Measurements from ENCODE around the gene HRH1.

Gene HRH1

DNA sequence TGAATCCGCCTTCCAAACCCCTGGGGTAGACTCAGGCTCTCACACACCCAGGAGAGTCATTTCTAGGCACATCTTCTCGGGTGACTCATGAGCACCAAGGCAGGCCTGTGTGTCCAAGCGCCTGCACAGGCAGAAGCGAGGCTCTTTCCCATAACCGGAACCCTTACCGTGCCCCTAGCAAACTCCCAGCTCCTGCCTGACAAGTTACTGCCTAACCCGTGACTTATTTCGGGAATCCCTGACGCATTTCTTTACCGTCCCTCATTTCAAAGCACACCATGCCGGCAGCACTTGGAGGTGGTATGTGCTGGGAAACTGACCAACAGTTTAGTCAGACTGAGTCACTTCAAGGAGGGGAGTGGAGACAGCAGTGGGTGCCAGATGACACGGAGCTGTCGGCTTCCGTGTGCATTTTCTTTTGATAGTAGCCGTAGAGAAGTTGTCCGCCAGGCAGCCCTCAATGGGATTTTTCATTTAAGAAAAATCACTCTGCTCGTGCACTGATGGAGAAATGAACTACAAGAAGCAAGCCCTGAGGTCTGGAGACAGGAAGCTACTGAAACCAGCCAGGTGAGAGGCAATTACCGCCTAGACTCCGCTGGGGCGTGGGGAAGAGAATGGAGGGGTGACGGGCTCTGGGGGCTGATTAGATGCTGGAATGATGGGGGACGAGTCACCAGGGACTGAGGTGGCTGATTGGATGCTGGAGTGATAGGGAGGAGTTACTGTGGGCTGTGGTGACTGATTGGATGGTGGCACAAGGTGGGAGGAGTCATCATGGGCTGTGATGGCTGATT lies 17.3 kb upstream of the HRH1 start:
- peaks cover 0 to 7% (median 0%) of the 10 kb centered on the region in 11 experiments; a peak in 2 of 22 replicates for H3K9me3 ChIP-seq (replicated peaks in 1 of 11)
- no peaks in the 10 kb centered on the region for H3K36me3 ChIP-seq
- no peak overlapping the region for H3K4me2 ChIP-seq
- H3K4me1 ChIP-seq = peaks cover 39 to 54% (median 45%) of the 10 kb centered on the region in 10 experiments
- no peak overlapping the region for H3K9ac ChIP-seq
- no peaks in the 10 kb centered on the region for H4K20me1 ChIP-seq
- H3K4me3 ChIP-seq = no peak overlapping the region
- no peak for TF ChIP-seq Cebpa-rat (IDR thresholded peaks at IDR 0.05)
- no peaks in the 10 kb centered on the region for H3K27me3 ChIP-seq
- no peak overlapping the region for H3K27ac ChIP-seq

DNA sequence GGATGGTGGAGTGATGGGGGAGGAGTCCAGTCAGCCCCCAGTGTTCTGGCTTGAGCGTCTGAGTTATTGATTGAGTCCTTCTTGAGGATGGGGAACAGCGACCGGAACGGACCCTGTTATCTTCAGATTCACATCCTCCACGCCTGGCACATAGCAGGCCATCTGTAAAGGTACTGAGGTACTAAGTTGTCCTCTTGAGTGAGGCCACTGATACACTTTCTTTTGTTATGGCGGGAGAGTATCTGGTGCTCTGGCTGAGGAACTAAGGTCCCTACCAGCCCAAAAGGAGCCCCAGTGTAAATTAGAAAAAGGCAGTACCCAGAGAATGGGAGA lies 16.7 kb upstream of the HRH1 start:
- peaks cover 0 to 7% (median 0%) of the 10 kb centered on the region in 11 experiments; a peak in 2 of 22 replicates for H3K9me3 ChIP-seq (replicated peaks in 1 of 11)
- H3K9ac ChIP-seq = no peak overlapping the region
- no peak overlapping the region for H3K4me3 ChIP-seq
- TF ChIP-seq Cebpa-rat (IDR thresholded peaks at IDR 0.05) = no peak
- H3K4me2 ChIP-seq = no peak overlapping the region
- no peaks in the 10 kb centered on the region for H3K36me3 ChIP-seq
- H3K27me3 ChIP-seq = no peaks in the 10 kb centered on the region
- H3K27ac ChIP-seq = no peak overlapping the region
- H3K4me1 ChIP-seq = peaks cover 34 to 49% (median 42%) of the 10 kb centered on the region in 10 experiments
- H4K20me1 ChIP-seq = no peaks in the 10 kb centered on the region

DNA sequence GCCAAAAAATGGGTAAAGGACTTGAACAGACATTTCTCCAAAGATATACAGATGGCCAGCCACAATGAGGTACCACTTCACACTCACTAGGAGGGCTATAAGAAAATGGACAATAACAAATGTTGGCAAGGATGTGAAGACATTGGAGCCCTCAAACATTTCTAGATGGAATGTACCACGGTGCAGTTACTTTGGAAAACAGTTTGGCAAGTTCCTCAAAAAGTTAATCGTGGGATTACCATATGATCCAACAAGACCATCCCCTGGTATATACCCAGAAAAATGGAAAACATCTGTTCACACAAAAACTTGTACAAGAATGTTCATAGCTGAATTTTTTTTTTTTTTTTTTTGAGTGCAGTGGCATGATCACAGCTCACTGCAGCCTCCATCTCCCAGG lies 15.9 kb upstream of the HRH1 start:
- H3K4me2 ChIP-seq = no peak overlapping the region
- H3K36me3 ChIP-seq = no peaks in the 10 kb centered on the region
- no peak overlapping the region for H3K4me3 ChIP-seq
- peaks cover 0 to 7% (median 0%) of the 10 kb centered on the region in 11 experiments; a peak in 2 of 22 replicates for H3K9me3 ChIP-seq (replicated peaks in 1 of 11)
- no peak for TF ChIP-seq Cebpa-rat (IDR thresholded peaks at IDR 0.05)
- no peaks in the 10 kb centered on the region for H3K27me3 ChIP-seq
- H3K4me1 ChIP-seq = peaks cover 31 to 46% (median 40%) of the 10 kb centered on the region in 10 experiments
- H3K27ac ChIP-seq = no peak overlapping the region
- H4K20me1 ChIP-seq = no peaks in the 10 kb centered on the region
- H3K9ac ChIP-seq = no peak overlapping the region

DNA sequence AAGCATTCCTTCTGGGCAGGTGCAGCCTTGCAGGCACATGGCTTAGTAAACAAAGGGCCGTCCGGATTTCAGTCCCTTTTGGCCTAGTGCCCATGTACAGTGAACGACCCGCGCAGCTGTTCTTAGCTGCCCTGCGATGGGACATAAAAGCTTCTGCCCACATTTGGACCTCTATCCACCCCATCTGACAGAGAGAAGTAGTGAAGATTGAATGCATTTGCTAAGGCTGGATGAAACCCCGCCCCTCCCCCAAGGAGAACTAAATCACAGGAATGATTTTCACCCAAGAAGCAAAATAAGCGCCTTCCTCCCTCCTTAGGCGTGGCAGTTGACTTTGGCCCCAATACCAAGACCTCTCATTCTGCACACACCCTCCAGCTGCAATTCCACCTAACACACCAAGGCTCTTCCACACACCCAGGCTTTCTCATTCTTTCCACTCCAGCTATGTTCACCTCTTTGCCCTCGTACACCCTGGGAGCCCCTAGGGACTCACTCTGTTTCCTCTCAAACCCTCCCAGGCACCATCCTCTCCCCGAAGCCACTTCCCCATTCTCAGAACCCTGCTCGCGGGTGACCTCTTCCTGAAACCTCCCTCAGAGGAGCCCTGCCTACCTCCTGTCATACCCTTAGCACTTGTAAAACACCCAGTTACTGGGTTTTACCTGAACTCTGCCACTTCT lies 14.1 kb upstream of the HRH1 start:
- TF ChIP-seq Cebpa-rat (IDR thresholded peaks at IDR 0.05) = no peak
- H3K9me3 ChIP-seq (replicated peaks in 1 of 11) = peaks cover 0 to 7% (median 0%) of the 10 kb centered on the region in 11 experiments; a peak in 2 of 22 replicates
- peaks cover 25 to 44% (median 35%) of the 10 kb centered on the region in 10 experiments for H3K4me1 ChIP-seq
- H3K9ac ChIP-seq = peak overlapping the region in 6 of 11 experiments; percentile 11 to 48 (median 28); a peak in 8 of 22 replicates
- peak overlapping the region in 6 of 10 experiments; percentile 19 to 52 (median 28); a peak in 6 of 20 replicates for H3K4me3 ChIP-seq
- H4K20me1 ChIP-seq = no peaks in the 10 kb centered on the region
- no peaks in the 10 kb centered on the region for H3K27me3 ChIP-seq
- no peaks in the 10 kb centered on the region for H3K36me3 ChIP-seq
- H3K4me2 ChIP-seq = peak overlapping the region; percentile 62 to 92 (median 86)
- peak overlapping the region in 9 of 11 experiments; percentile 11 to 66 (median 49); a peak in 16 of 22 replicates for H3K27ac ChIP-seq

DNA sequence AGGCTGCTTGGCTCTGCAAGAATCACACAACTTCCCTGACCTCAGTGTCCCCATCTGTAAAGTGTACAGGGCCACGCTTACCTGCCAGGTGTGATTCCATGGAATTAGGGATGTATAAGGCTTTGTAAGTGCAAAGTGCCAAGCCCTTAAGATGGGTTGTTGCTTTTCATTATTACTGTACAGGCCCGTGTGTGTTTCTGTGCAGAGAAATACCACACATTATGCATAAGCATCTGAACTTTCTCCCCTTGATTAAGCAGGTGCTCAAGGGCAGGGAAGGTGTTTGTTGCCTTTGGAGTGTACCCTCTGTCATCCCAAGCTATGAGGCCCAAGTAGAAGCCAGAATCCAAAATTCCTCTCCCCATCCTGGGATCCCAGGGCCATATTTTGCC lies 13.6 kb upstream of the HRH1 start:
- no peak for TF ChIP-seq Cebpa-rat (IDR thresholded peaks at IDR 0.05)
- H3K4me3 ChIP-seq = no peak overlapping the region
- no peaks in the 10 kb centered on the region for H4K20me1 ChIP-seq
- no peaks in the 10 kb centered on the region for H3K36me3 ChIP-seq
- H3K9ac ChIP-seq = no peak overlapping the region
- peaks cover 22 to 40% (median 31%) of the 10 kb centered on the region in 10 experiments for H3K4me1 ChIP-seq
- H3K27ac ChIP-seq = peak overlapping the region in 6 of 11 experiments; percentile 8 to 66 (median 44); a peak in 6 of 22 replicates
- peaks cover 0 to 7% (median 0%) of the 10 kb centered on the region in 11 experiments; a peak in 2 of 22 replicates for H3K9me3 ChIP-seq (replicated peaks in 1 of 11)
- no peaks in the 10 kb centered on the region for H3K27me3 ChIP-seq
- peak overlapping the region; percentile 62 to 92 (median 86) for H3K4me2 ChIP-seq

DNA sequence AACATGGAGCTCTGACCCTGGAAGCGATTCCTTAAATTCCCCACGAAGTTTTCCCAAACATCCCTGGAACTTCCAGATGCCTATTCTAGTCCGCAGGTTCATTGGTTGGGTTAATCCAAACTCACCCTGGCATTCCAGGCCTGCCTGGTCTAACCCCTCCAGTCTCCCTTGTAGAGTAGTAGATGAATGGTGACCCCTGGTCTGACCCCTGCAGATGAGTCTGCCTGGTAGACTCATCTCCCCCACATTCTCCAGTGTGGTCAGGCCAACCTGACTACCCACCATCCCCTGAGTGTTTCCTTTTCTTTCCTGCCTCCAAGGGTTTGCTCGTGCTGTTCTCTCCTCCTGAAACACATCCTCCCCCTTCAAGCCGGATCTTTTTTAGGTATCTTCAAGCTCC lies 10.8 kb upstream of the HRH1 start:
- H3K9me3 ChIP-seq (replicated peaks in 1 of 11) = 0 out of 22 replicates have a peak, but pooled peaks cover 0 to 4% (median 0%) of the 10 kb centered on the region in 11 experiments
- H3K4me2 ChIP-seq = no peak overlapping the region; a peak in 1 of 22 replicates
- peaks cover 21 to 45% (median 32%) of the 10 kb centered on the region in 10 experiments for H3K4me1 ChIP-seq
- no peaks in the 10 kb centered on the region for H3K27me3 ChIP-seq
- no peak overlapping the region for H3K27ac ChIP-seq
- H3K9ac ChIP-seq = no peak overlapping the region
- TF ChIP-seq Cebpa-rat (IDR thresholded peaks at IDR 0.05) = no peak
- no peak overlapping the region for H3K4me3 ChIP-seq
- no peaks in the 10 kb centered on the region for H4K20me1 ChIP-seq
- no peaks in the 10 kb centered on the region for H3K36me3 ChIP-seq

DNA sequence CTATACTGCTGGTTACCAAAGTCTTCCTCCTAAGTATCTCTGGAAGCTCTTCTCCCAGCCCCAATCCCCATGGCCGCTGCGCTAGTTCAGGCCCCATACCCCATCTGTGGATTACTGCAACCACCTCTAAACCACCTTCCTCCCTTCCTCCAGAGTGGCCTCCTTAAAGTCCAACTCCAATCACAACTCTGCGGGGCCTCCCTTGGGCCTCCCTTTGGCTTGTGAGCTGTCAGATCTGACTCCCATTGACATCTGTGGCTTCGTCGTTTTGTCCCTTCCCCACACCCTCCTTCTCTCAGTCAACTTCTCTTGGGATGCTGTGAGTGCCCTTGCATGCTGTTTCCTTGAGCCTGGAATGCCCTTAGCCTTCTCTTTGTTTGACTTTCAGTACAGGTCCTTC lies 9.3 kb upstream of the HRH1 start:
- Histone ChIP-seq H4K20me1 (no peaks in the 10 kb centered on the region), H3K9ac (no peak overlapping the region), H3K4me3 (no peak overlapping the region), H3K27me3 (no peaks in the 10 kb centered on the region), H3K27ac (no peak overlapping the region), H3K9me3 (replicated peaks in 1 of 11) (0 out of 22 replicates have a peak, but pooled peaks cover 0 to 4% (median 0%) of the 10 kb centered on the region in 11 experiments), H3K4me1 (peaks cover 13 to 51% (median 24%) of the 10 kb centered on the region in 10 experiments), H3K4me2 (peak overlapping the region in 5 of 11 experiments; percentile 10 to 66 (median 27); a peak in 7 of 22 replicates), H3K36me3 (no peaks in the 10 kb centered on the region)
- no peak for TF ChIP-seq Cebpa-rat (IDR thresholded peaks at IDR 0.05)

DNA sequence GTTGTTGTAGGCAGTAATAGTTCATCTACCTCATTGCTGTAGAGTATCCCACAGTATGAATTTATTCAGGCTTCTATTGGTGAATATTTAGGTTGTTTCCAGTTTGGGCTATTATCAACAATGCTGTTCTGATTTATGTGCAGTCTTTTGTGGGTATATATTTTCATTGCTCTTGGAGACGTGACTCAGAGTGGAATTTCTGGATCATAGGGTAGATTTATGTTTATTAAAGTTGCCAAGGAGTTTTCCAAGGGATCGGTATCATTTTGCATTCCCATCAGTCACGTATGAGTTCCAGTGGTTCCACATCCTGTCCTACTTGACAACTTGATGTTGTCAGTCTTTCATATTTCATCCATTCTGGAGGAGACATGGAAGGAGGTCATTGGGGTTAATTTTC lies 8.4 kb upstream of the HRH1 start:
- TF ChIP-seq Cebpa-rat (IDR thresholded peaks at IDR 0.05) = no peak
- Histone ChIP-seq H3K27me3 (peaks cover 0 to 7% (median 0%) of the 10 kb centered on the region in 11 experiments; a peak in 5 of 22 replicates), H3K9me3 (replicated peaks in 1 of 11) (0 out of 22 replicates have a peak, but pooled peaks cover 0 to 4% (median 0%) of the 10 kb centered on the region in 11 experiments), H3K9ac (no peak overlapping the region), H3K36me3 (no peaks in the 10 kb centered on the region), H3K4me2 (no peak overlapping the region), H3K27ac (no peak overlapping the region), H3K4me3 (no peak overlapping the region), H3K4me1 (peaks cover 4 to 51% (median 23%) of the 10 kb centered on the region in 10 experiments), H4K20me1 (no peaks in the 10 kb centered on the region)

All from BLaER1 treated with 17β-estradiol and CSF1 and Interleukin-3, amounts not matched to agents 10 nM and 100 nM (cell line).